LNCAP (cell line): Measurements from ENCODE around the gene LRCH2.

Experiments used
- TF ChIP-seq, protein P1 (sequence below): fragments of 450-650 bp; IDR thresholded peaks from 2 replicates; pipeline ENCODE4 v1.5.1; 2017; ENCODE audit warnings: mild to moderate bottlenecking

Gene LRCH2

DNA sequence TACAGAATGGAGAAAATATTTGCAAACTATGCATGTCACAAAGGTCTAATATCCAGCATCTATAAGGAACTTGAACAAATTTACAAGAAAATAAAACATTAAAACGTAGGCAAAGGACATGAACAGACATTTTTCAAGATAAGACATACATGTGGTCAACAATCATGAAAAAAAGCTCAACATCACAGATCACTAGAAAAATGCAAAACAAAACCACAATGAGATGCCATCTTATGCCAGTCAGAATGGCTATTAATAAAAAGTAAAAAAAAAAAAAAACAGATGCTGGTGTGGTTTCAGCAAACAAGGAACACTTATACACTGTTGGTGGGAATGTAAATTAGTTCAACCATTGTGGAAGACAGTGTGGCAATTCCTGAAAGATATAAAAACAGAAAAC is 140.7 kb downstream of the LRCH2 start:
- TF ChIP-seq, protein P1, sequence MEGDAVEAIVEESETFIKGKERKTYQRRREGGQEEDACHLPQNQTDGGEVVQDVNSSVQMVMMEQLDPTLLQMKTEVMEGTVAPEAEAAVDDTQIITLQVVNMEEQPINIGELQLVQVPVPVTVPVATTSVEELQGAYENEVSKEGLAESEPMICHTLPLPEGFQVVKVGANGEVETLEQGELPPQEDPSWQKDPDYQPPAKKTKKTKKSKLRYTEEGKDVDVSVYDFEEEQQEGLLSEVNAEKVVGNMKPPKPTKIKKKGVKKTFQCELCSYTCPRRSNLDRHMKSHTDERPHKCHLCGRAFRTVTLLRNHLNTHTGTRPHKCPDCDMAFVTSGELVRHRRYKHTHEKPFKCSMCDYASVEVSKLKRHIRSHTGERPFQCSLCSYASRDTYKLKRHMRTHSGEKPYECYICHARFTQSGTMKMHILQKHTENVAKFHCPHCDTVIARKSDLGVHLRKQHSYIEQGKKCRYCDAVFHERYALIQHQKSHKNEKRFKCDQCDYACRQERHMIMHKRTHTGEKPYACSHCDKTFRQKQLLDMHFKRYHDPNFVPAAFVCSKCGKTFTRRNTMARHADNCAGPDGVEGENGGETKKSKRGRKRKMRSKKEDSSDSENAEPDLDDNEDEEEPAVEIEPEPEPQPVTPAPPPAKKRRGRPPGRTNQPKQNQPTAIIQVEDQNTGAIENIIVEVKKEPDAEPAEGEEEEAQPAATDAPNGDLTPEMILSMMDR = no peak

DNA sequence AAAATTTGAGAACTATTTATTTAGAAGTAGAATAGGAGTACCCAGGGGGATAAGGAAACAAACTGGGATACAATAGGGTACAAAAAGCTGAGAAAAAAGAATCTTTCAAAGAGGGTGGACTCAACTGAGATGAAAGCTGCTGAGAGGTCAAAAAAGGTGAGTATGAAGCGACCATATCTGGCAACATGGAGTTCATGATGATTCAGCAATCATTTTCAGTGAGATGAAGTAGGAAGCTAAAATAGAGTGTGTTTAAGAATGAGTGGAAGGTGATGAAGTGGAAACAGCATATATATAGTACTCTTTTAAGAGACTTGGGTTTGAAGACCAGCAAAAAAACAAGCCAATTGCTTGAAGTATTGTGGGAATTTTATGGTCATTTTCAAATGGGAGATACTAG is 144.5 kb downstream of the LRCH2 start:
- TF ChIP-seq, protein P1 = no peak

DNA sequence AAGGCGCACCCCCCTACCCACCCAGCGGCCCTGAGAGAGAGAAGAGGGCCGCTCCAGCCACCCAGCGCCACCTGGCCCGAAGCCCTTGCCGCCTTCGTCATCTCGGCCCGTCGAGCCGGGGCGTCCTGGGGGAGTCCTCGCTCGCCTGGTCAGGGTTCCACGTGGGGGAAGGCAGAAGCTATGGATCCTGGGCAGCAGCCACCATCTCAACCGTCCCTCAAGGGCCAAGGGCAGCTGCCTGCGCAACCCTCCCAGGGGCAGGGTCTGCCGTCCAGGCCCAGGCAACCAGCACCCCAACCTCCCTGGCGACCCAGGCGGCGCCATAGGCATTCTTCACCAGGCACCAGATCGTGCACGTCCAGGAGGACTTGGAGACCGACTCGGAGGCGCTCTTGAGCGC is 165.0 kb downstream of the LRCH2 start:
- TF ChIP-seq, protein P1 = no peak

DNA sequence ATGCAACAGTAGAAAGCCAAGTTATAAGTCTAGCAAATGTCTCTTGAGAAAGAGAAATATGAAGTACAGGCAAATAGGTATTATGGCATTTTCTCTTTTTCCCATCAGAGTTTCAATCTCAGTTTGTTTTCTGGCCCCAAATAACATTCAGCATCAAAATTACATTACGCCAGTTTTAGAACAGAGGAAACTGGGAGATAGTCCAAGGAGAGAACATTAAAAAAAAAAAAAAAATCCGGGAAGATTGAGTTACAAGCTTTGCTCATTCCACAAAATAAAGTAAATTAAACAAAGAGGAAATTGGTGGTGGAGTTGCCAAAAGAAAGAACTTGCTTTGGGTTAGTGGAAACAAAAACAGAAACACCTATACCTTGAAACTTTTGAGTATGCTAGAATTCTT is 166.1 kb downstream of the LRCH2 start:
- TF ChIP-seq, protein P1 = no peak

DNA sequence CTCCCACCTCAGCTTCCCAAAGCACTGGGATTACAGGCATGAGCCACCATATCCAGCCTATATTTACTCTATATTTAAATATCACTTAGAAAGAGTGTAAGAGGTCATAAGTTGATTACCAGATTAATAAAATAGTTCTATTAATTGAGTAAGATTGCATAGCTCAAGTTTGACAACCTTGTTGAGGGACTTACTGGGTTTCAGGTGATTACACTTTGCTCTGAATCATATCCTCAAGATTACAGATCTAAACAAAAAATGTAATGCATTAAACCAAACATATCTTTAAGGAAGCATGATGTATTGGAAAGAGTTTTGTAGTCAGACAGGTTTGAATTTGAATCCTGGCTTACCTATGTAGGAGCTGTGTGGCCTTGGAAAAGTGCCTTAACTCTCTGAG is 168.6 kb downstream of the LRCH2 start:
- TF ChIP-seq, protein P1 = no peak
